H1 (cell line): ENCODE measurements around the gene COPZ1. TPM values are rescaled to one million over a fixed set of nuclear protein-coding genes. Genes with fewer than 3 reads are reported as not detected.

ENCODE experiments used
- CTCF ChIA-PET: fragments of 300-600 bp; sonication (Branson Sonifier 250); formaldehyde crosslinking; loops from one replicate; lab custom pipeline; 2021; ENCODE audit not compliant: partially characterized antibody; lab: Charles Lee
- POLR2A ChIA-PET: fragments of 300-600 bp; sonication (Branson Sonifier 250); formaldehyde crosslinking; loops from one replicate; lab custom pipeline; 2021; ENCODE audit warnings: inconsistent platforms; ENCODE audit not compliant: partially characterized antibody; lab: Charles Lee
- DNase-seq, 2 experiments: peaks; one replicate each; pipeline versions ENCODE4 v3.0.0 to v3.0.0-alpha.2; 2010 to 2022; ENCODE audit warnings: low spot score in 2 of 2, low read depth in 1 of 2, mixed read lengths in 1 of 2
- FAIRE-seq: peaks from 2 replicates; lab custom pipeline; 2011; peaks lifted over from hg19 to GRCh38; lab: Jason Lieb, UNC
- H2AFZ ChIP-seq: 2 replicates; pipeline ENCODE4 v1.8.1; 2012; ENCODE audit warnings: low read length, inconsistent platforms
- H2AK5ac ChIP-seq: 2 replicates; pipeline ENCODE4 v1.6.1; 2013; ENCODE audit warnings: low read depth, low read length
- H2BK120ac ChIP-seq: replicated peaks from 2 replicates; pipeline ENCODE3; 2013; ENCODE audit warnings: low read depth, low read length, inconsistent platforms
- H2BK12ac ChIP-seq: 2 replicates; pipeline ENCODE4 v1.6.1; 2013; ENCODE audit warnings: low read depth, low read length
- H2BK15ac ChIP-seq: 2 replicates; pipeline ENCODE4 v1.6.1; 2013; ENCODE audit warnings: low read length
- H2BK20ac ChIP-seq: 2 replicates; pipeline ENCODE4 v1.6.1; 2013; ENCODE audit warnings: low read length
- H2BK5ac ChIP-seq: 2 replicates; pipeline ENCODE4 v1.6.1; 2013; ENCODE audit warnings: low read depth, low read length
- H3K14ac ChIP-seq: 2 replicates; pipeline ENCODE4 v1.6.1; 2013; ENCODE audit warnings: inconsistent platforms; ENCODE audit not compliant: insufficient read length
- H3K18ac ChIP-seq: 2 replicates; pipeline ENCODE4 v1.6.1; 2013; ENCODE audit warnings: low read length; ENCODE audit errors: extremely low read depth
- H3K23ac ChIP-seq: 2 replicates; pipeline ENCODE4 v1.6.1; 2013; ENCODE audit warnings: inconsistent platforms; ENCODE audit not compliant: insufficient read length
- H3K23me2 ChIP-seq: 2 replicates; pipeline ENCODE4 v1.6.1; 2013; ENCODE audit warnings: low read depth, low read length
- H3K27ac ChIP-seq: 2 replicates; pipeline ENCODE4 v1.6.1; 2011; ENCODE audit warnings: low read depth, low read length, inconsistent platforms
- H3K27me3 ChIP-seq, 4 experiments: replicated peaks in 1 of 4; 1 replicate in 1 of 4; 2 replicates in 3 of 4; pipeline versions ENCODE4 v1.6.1 to v1.8.1; 2011 to 2013; ENCODE audit warnings: low read length in 3 of 4, mild to moderate bottlenecking in 3 of 4, inconsistent platforms in 2 of 4, mixed read lengths in 2 of 4, moderate library complexity in 1 of 4; ENCODE audit not compliant: control insufficient read depth in 3 of 4, insufficient read depth in 3 of 4; ENCODE audit errors: extremely low read depth in 1 of 4
- H3K36me3 ChIP-seq, 4 experiments: 2 replicates each; pipeline versions ENCODE4 v1.6.1 to v1.8.1; 2011 to 2013; ENCODE audit warnings: mild to moderate bottlenecking in 4 of 4, low read length in 3 of 4, moderate library complexity in 2 of 4, control low read depth in 1 of 4, inconsistent platforms in 1 of 4; ENCODE audit not compliant: insufficient read depth in 4 of 4, control insufficient read depth in 2 of 4
- H3K4ac ChIP-seq: replicated peaks from 2 replicates; pipeline ENCODE3; 2013; ENCODE audit warnings: low read length, low read depth, mixed read lengths, inconsistent platforms; ENCODE audit not compliant: insufficient read length
- H3K4me1 ChIP-seq, 4 experiments: replicated peaks in 1 of 4; 1 replicate in 1 of 4; 2 replicates in 3 of 4; pipeline versions ENCODE4 v1.6.1 to v1.8.1; 2011 to 2013; ENCODE audit warnings: low read length in 3 of 4, inconsistent platforms in 2 of 4, mixed read lengths in 1 of 4; ENCODE audit not compliant: insufficient read depth in 4 of 4, control insufficient read depth in 3 of 4
- H3K4me2 ChIP-seq, 2 experiments: 2 replicates each; pipeline versions ENCODE4 v1.6.1 to v1.8.1; 2011 to 2013; ENCODE audit warnings: low read depth in 2 of 2, low read length in 2 of 2, control low read depth in 1 of 2, inconsistent platforms in 1 of 2, mild to moderate bottlenecking in 1 of 2; ENCODE audit not compliant: insufficient read depth in 1 of 2
- H3K4me3 ChIP-seq, 4 experiments: fragments of 200-600, 300-600 bp in 1 of 4; sonication (generic), shearing (Covaris generic), sonication (Bioruptor Twin) in 1 of 4; 2 replicates each; pipeline versions ENCODE4 v1.5.1 to v1.8.1; 2011 to 2016; ENCODE audit warnings: low read length in 4 of 4, low read depth in 3 of 4, control low read depth in 2 of 4, inconsistent platforms in 2 of 4, mild to moderate bottlenecking in 2 of 4, mixed read lengths in 1 of 4, moderate library complexity in 1 of 4; ENCODE audit not compliant: insufficient read depth in 2 of 4; ENCODE audit errors: extremely low read depth in 1 of 4
- H3K56ac ChIP-seq: replicated peaks from 2 replicates; pipeline ENCODE3; 2013; ENCODE audit warnings: low read depth, mild to moderate bottlenecking, mixed read lengths, low read length, inconsistent platforms; ENCODE audit not compliant: insufficient read length
- H3K79me1 ChIP-seq: 2 replicates; pipeline ENCODE4 v1.6.1; 2013; ENCODE audit warnings: low read depth, low read length, control low read depth
- H3K79me2 ChIP-seq, 2 experiments: 2 replicates each; pipeline versions ENCODE4 v1.6.1 to v1.8.1; 2012 to 2013; ENCODE audit warnings: low read length in 2 of 2, mild to moderate bottlenecking in 2 of 2, inconsistent platforms in 1 of 2; ENCODE audit not compliant: insufficient read depth in 2 of 2, control insufficient read depth in 1 of 2
- H3K9ac ChIP-seq, 4 experiments: replicated peaks in 1 of 4; 1 replicate in 1 of 4; 2 replicates in 3 of 4; pipeline versions ENCODE4 v1.6.1 to v1.8.1; 2011 to 2013; ENCODE audit warnings: low read depth in 3 of 4, low read length in 3 of 4, control low read depth in 2 of 4, mild to moderate bottlenecking in 2 of 4, moderate library complexity in 2 of 4, inconsistent platforms in 1 of 4; ENCODE audit errors: extremely low read depth in 1 of 4
- H3K9me3 ChIP-seq, 2 experiments: 2 replicates each; pipeline versions ENCODE4 v1.6.1 to v1.8.1; 2012 to 2013; ENCODE audit warnings: mild to moderate bottlenecking in 2 of 2, moderate library complexity in 2 of 2, control low read depth in 1 of 2, inconsistent platforms in 1 of 2, low read depth in 1 of 2, low read length in 1 of 2, mixed read lengths in 1 of 2; ENCODE audit not compliant: insufficient read depth in 2 of 2
- H4K20me1 ChIP-seq, 2 experiments: replicated peaks in 1 of 2; 2 replicates each; pipeline versions ENCODE3 to v1.8.1; 2011 to 2013; ENCODE audit warnings: inconsistent platforms in 2 of 2, low read length in 2 of 2, mild to moderate bottlenecking in 1 of 2; ENCODE audit not compliant: insufficient read depth in 2 of 2, control insufficient read depth in 1 of 2
- H4K5ac ChIP-seq: 2 replicates; pipeline ENCODE4 v1.6.1; 2013; ENCODE audit warnings: low read length, low read depth, mixed read lengths, inconsistent platforms; ENCODE audit not compliant: insufficient read length
- H4K8ac ChIP-seq: 2 replicates; pipeline ENCODE4 v1.8.0; 2013; ENCODE audit warnings: mild to moderate bottlenecking, moderate library complexity, low read length, inconsistent platforms; ENCODE audit not compliant: insufficient read depth; ENCODE audit errors: extremely low read depth
- H4K91ac ChIP-seq: replicated peaks from 2 replicates; pipeline ENCODE3; 2013; ENCODE audit warnings: low read length, mixed read lengths, inconsistent platforms; ENCODE audit not compliant: insufficient read length
- CTCF ChIP-seq, 3 experiments: IDR thresholded peaks; 1 replicate in 2 of 3; 2 replicates in 1 of 3; pipeline versions ENCODE4 v1.5.1 to v1.6.1; 2011; ENCODE audit warnings: low read length in 3 of 3, mild to moderate bottlenecking in 3 of 3, inconsistent platforms in 2 of 3, low read depth in 1 of 3, moderate library complexity in 1 of 3; ENCODE audit not compliant: insufficient read depth in 1 of 3; ENCODE audit errors: control extremely low read depth in 1 of 3
- EZH2 ChIP-seq: fragments of 200-600 bp; sonication (generic); IDR thresholded peaks from 2 replicates; pipeline ENCODE4 v1.7.1; 2012; ENCODE audit warnings: low read depth, mild to moderate bottlenecking, moderate library complexity, low read length, inconsistent platforms; ENCODE audit not compliant: severe bottlenecking
- HDAC2 ChIP-seq, 2 experiments: fragments of 300-600 bp in 1 of 2; sonication (generic) in 1 of 2; IDR thresholded peaks; 2 replicates each; pipeline ENCODE4 v1.6.1; 2011 to 2012; ENCODE audit warnings: low read depth in 2 of 2, low read length in 2 of 2, mild to moderate bottlenecking in 2 of 2, moderate library complexity in 2 of 2, borderline replicate concordance in 1 of 2, inconsistent platforms in 1 of 2
- HDAC6 ChIP-seq: IDR thresholded peaks from one replicate; pipeline ENCODE4 v1.7.1; 2012; ENCODE audit warnings: low read depth, mild to moderate bottlenecking, inconsistent platforms, low read length, moderate library complexity
- JUN ChIP-seq: IDR thresholded peaks from 2 replicates; pipeline ENCODE4 v1.6.1; 2011; ENCODE audit warnings: low read depth, mild to moderate bottlenecking, improper control_type of control experiment, low read length
- JUND ChIP-seq: IDR thresholded peaks from 2 replicates; pipeline ENCODE4 v1.6.1; 2011; ENCODE audit warnings: mild to moderate bottlenecking, improper control_type of control experiment, low read length
- KDM1A ChIP-seq: fragments of 200-600, 300-600 bp; sonication (generic); IDR thresholded peaks from 2 replicates; pipeline ENCODE4 v1.7.1; 2016; ENCODE audit warnings: mild to moderate bottlenecking, low read length, borderline replicate concordance
- KDM4A ChIP-seq: IDR thresholded peaks from one replicate; pipeline ENCODE4 v1.7.1; 2012; ENCODE audit warnings: low read depth, mild to moderate bottlenecking, moderate library complexity, low read length, inconsistent platforms; ENCODE audit not compliant: severe bottlenecking
- TAF1 ChIP-seq: IDR thresholded peaks from 2 replicates; pipeline ENCODE4 v1.6.1; 2011; ENCODE audit warnings: mild to moderate bottlenecking, low read depth, low read length
- polyA plus RNA-seq, 7 experiments: library from polyadenylated mRNA; depleted of rRNA in 3 of 7; stranded (reverse) in 5 of 7; unstranded in 2 of 7; fragments of >200 nt in 5 of 7; fragments of 200-250 nt in 2 of 7; gene quantifications; 1 replicate in 5 of 7; 2 replicates in 1 of 7; 4 replicates in 1 of 7; pipeline versions ENCODE4 v1.2.1 to v1.2.3, GENCODE V29; 2011 to 2013; ENCODE audit warnings: missing spikeins in 2 of 7, mixed read lengths in 2 of 7
- total RNA-seq: library from RNA; stranded (reverse); fragmentation: NEBNext Ultra II Directional; extraction: Animal tissue kit (Norgen Biotek cat#: 25700); gene quantifications from 2 replicates; pipeline ENCODE4 v1.2.1, GENCODE V29; 2021

The COPZ1 gene
- total and polyA plus RNA-seq, 2 of the 8 experiments (the other 6 are each of a cell fraction or from before 2014, with no cell fraction given), result 103 to 133 TPM

GRCh38 chr12:54349679-54350078, 24.7 kb downstream of the COPZ1 start:
- Histone ChIP-seq H3K79me1 (no peaks in the 10 kb centered on the region), H3K9me3 (no peaks in the 10 kb centered on the region), H4K5ac (no peak overlapping the region), H2AFZ (no peak overlapping the region)
- POLR2A ChIA-PET, result interaction anchor here (1.3 to 6.3 kb wide), 8 partner anchors 8 to 91 kb away, joined by 3 to 74 read pairs (median 22); partner anchors contain the start of genes CBX5, COPZ1 and HNRNPA1
- TF ChIP-seq HDAC2 (IDR thresholded peaks at IDR 0.05; ENCODE audit: borderline replicate concordance in 1 of 2, low read depth in 2 of 2, low read length in 2 of 2), result no peak
- no peak for TF ChIP-seq JUN
- TF ChIP-seq KDM4A, result no peak
- TF ChIP-seq EZH2, result no peak
- TF ChIP-seq CTCF (IDR thresholded peaks at IDR 0.05; ENCODE audit: control extremely low read depth in 1 of 3, insufficient read depth in 1 of 3, low read depth in 1 of 3, low read length in 3 of 3), result no peak
- no peak for TF ChIP-seq KDM1A
- no peak for TF ChIP-seq JUND
- no peak for TF ChIP-seq TAF1
- no peak for TF ChIP-seq HDAC6
- TF ChIP-seq, all 59 proteins: peak for 0
- H3K9ac ChIP-seq, result no peak overlapping the region; a peak in 1 of 7 replicates
- H2BK12ac ChIP-seq, result no peak overlapping the region
- no peak overlapping the region for H2BK15ac ChIP-seq
- H3K56ac ChIP-seq, result no peak overlapping the region
- peaks cover 0 to 9% (median 4%) of the 10 kb centered on the region in 4 experiments; a peak in 3 of 7 replicates for H3K27me3 ChIP-seq
- no peak overlapping the region for H3K18ac ChIP-seq
- no peak overlapping the region for H2BK5ac ChIP-seq
- no peak overlapping the region for H3K4me2 ChIP-seq
- DNase-seq (no peak), FAIRE-seq (no peak)
- H3K79me2 ChIP-seq, result no peaks in the 10 kb centered on the region
- H4K20me1 ChIP-seq, result no peaks in the 10 kb centered on the region
- no peak overlapping the region for H3K27ac ChIP-seq
- CTCF ChIA-PET, result interaction anchor here (0.6 to 6.2 kb wide), 11 partner anchors 8 to 129 kb away, joined by 3 to 121 read pairs (median 17); no protein-coding TSS in a partner anchor
- no peak overlapping the region for H2BK120ac ChIP-seq
- no peak overlapping the region for H3K4me3 ChIP-seq
- H3K36me3 ChIP-seq, result peaks cover 2 to 34% (median 20%) of the 10 kb centered on the region in 4 experiments; a peak in 7 of 8 replicates
- H2AK5ac ChIP-seq, result no peak overlapping the region
- H3K4ac ChIP-seq, result no peak overlapping the region
- no peak overlapping the region for H2BK20ac ChIP-seq
- H3K23me2 ChIP-seq, result peaks cover 3% of the 10 kb centered on the region
- H3K23ac ChIP-seq, result no peak overlapping the region
- no peak overlapping the region for H3K14ac ChIP-seq
- no peak overlapping the region for H4K91ac ChIP-seq
- peaks cover 17 to 45% (median 20%) of the 10 kb centered on the region in 4 experiments for H3K4me1 ChIP-seq
- H4K8ac ChIP-seq, result no peak overlapping the region
